T-helper 22 cell (primary cell): ENCODE measurements around the gene ABLIM3.
"Not testable (repeated sequence)": the region's sequence is repeated elsewhere in the genome, so short reads cannot be mapped to it uniquely, and the experiment has no call there.

Experiments
- DNase-seq: peaks from one replicate; pipeline ENCODE4 v3.0.0-alpha.2; 2020; ENCODE audit warnings: low read depth

Gene ABLIM3

GRCh38 chr5:149157330-149157729 is 16.0 kb downstream of the ABLIM3 start:
- no peak for DNase-seq

GRCh38 chr5:149160291-149160787 is 19.0 kb downstream of the ABLIM3 start:
- DNase-seq = no peak

DNA sequence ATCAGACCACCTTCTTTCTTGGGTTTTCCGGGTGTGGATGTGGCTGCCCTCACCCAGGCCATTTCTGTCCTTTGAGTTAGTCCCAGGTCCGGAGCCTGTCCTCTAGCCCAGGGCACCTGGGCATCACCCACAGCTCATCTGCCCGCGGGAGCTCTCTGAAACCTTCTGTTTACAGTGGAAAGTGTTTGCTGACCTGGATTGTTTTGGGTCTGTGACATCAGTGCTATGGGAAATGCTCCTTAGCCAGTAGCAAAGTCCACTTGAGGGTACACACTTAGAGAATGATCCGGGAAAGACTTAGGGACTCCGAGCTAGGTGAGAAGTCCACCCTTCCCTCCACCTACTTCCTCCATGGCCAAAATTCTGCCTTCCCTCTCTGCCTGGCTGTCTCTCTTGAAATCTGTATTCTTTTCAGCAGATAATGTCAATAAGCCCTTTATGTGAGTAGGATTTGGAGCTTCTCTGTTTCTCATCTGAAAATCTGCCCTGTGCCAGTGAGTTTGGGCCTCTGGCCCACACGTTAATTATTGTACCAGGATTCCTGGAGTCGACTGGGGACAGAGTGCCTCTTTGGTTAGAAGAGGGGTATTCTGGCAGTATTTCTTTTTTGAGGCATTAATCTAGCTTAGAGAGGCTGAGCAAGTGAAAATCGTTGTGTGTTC is 19.9 kb downstream of the ABLIM3 start:
- DNase-seq = no peak

DNA sequence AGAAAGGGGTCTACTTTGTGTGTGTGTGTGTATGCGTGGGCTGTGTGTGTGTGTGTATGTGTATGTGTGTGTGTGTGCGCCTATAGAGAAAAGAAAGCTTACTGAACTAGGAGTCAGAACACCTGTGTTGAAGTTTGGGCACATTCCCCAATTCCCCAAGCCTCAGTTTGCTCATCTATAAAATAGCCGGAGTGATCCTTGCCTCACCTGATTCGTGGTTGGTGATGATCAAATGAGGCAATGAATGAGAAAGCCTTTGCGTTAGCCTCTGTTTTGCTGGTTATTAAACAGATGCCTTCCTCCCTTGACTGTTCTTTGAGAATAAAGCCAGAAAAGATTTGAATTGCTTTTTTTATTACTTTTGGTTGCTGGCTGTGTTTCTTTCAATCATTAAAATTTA is 20.6 kb downstream of the ABLIM3 start:
- no peak for DNase-seq

GRCh38 chr5:149162401-149163084 is 21.2 kb downstream of the ABLIM3 start:
- DNase-seq = no peak

DNA sequence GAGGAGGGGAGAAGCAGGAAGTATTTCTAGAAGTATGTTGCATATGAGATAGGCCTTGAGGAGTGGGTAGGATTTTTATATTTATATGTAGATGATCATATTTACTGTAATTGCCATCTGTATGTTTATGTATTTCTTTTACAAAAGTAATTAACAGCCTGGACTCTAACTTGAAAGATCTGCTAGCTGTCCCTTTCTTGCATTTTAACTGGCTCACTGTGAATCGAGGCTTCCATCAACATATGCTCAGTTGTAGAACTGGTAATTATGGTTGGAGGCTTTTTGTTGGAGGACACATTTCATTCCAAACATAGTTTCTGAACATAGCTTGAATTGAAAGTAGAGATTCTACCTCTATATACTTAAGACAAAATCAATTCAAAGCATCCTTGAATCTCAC is 23.4 kb downstream of the ABLIM3 start:
- DNase-seq = no peak

DNA sequence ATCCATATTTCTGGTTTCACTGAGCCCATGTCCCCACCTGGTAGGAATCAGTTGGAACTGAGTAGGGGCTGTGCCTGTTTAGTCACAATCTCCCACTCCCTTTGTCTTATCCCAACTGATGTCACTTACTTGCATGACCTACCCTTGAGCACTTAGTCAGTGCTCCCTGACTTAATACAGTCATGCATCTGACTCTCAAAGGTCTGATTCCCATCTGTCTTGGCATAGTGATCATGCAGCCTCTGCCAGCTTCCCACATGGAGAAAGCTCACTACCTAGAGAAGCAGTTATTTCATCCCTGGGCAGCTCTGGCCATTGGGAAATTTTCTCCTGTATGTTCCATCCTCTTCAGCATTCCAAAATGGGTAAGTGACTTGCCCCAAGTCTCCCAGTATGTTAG is 24.8 kb downstream of the ABLIM3 start:
- DNase-seq = no peak

DNA sequence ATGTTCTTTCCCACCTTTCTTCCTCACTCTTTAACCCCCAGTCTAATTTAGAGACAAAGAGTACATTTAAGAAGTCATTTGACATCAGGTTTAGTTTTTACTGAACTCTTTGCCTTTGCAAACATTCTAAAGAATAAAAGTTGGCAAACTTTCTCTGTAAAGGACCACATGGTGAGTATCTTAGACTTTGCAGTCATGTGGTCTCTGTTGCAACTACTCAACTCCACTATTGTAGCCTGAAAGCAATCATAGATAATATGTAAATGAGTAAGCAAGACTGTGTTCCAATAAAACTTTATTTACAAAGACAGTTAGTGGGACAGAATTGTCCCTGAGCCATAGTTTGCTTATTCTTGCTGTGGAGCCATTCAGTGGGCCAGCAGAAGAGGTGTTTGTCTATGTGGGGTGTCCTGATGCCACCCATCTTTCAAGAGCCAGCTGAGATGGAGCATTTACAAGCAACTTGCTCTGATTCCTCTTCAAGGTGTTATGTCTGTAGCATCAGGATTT is 25.4 kb downstream of the ABLIM3 start:
- DNase-seq = no peak

- DNase-seq = no peak
These were observed 27.1 kb downstream of the ABLIM3 start for GRCh38 chr5:149168276-149168906.

DNA sequence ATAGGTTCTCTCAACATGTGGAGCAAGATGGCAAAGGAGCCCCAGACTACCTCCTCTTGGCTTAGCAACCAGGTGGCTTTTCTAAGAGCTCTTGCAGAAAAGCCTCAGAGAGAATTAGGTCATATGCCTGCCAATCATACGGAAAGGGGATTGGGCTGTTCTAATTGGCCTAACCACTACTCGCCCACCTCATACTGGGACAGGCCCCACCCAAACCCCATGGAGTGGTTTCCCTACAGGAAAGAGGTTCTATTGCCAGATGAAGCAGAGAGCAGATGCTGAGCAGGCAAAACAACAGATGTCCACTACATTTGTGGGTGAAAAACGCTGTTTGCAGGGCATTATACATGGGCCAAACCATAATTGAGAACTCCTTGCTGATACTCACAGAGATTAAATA is 29.0 kb downstream of the ABLIM3 start:
- DNase-seq = no peak

DNA sequence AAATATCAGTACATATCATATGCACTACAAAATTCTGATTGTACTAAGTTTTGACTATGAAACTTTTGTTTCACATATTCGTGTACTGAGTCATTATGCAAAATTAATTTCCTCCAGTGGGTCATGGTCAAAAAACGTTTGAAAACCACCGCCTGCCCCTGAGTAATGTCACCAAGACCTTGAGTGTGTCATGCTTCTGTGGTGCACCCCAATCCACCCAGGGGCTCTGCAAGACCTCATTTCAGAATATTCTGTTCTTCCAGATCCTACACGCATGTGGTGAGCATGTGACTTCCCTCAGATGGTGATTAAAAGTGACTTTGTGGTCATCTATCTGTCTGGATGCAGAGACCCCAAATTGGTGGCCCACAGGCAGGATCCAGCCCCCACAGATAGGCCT is 31.0 kb downstream of the ABLIM3 start:
- no peak for DNase-seq

DNA sequence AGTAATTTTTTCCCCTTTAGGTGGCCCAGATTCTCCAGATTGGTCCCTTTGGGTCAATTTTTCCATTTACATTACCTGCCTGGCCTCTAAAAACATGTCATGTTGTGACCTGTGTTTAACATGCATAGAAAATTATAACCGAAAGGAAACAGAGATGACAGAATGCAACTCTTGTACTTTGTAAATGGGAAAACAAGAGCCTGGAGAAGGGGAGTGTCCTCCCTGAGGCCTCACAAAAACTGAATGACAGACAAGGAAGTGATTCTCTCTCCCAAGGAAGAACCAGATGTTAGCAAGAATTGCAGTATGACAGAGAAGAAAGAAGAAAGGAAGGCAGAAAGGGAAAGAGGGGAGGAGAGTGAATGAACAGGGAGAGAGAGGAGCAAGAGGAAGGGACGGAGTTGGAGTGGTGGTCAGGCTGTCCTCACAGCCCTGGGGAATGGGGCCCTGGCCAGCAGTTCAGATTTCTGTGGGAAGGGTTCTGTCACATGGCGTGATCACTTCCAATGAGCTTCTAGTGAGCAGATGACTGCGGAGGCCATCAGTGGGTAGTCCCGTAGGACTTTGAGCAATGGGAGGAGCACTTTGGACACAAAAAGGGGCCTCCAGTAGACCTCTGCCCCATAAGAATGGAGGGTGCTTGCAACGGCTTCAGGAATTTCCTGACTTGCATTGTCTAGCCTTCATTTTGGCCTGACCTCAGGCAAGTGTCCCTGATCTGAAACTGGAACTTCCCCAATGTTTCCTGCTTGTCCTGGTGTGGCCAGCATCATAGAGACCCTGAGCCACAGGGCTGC is 31.6 kb downstream of the ABLIM3 start:
- DNase-seq = no peak

- no peak for DNase-seq
These were observed 33.5 kb downstream of the ABLIM3 start for GRCh38 chr5:149174847-149175234.

DNA sequence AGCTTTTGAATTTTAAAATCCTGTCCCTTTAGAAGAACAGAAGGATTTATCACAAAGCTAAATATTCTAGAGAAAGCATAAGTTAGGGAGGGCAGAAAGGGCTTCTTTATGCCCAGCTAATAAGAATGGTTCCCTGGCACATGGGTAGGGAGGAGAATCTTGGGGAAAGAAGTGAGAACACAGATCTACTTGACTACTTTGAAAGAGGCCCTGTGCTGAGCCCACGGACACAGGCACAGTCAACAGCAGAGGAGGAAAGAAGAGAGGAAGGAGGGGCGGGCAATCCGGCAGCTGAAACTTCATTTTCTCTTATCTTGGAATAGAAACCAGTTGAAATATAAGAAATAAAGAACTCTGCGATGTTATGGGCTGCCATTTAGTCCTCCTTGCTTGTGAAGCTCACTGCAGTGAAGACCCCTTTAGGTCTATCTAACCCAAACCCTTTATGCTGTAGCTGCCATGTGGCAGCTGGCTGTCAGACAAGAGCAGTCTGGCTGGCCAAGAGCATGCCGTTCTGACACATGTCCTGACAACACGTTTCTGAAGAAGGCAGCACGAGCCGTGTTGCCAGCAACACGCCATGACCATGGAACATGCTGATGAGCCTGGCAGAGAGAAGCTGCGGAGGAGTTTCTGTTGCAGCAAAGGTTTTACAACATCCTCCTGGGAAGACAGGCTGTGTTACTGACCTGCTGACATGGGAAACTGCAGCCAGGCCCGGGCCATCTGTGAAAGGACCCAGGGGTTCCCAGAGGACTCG is 34.2 kb downstream of the ABLIM3 start:
- no peak for DNase-seq

GRCh38 chr5:149177339-149177843 is 36.1 kb downstream of the ABLIM3 start:
- DNase-seq = no peak

DNA sequence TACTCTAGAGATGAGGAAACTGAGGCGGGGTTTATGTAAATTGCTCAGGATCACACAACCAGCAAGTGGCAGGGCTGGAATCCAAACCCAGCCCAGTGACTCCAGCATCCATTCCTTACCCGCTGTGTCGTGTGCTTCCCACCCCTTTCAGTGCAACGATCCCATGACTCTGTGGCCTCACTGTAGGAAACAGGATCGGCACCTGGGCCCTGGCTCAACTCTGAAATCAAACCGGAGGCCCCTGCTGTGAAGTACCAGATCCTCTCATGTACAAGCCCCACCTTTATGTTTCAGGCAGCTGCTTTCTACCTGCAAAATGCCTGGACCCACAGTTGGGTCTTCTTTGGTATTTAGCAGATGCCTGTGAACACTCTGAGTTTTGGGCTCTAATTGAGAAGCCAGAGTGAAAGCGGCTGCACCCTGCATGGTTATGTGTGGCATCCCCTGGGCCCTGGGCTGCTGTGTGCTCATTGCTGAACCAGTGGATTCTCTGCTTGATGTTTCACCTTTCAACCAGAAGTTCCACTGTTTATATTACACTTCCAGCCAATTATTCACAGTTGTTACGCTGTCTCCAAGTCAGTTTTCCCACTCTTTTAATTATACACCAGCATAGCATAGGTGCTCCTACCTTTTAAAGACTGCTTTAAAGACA is 36.7 kb downstream of the ABLIM3 start:
- no peak for DNase-seq

DNA sequence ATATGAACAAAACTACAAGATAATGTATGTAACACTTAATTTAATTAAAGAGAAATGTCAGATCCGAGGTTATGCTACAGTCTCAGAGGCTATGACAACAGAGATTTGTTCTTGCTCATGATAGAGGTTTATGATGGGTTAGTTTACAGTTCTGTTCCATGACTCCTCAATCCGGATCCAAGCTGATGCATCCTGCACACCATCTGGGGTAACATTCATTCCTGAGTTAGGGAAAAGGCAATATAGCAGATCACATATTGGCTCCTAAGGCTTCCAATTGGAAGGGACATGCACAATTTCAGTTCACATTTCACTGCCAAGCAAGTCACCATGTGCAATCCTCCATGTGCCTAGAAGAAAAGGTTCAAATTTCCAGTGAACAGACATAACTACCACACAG is 40.4 kb downstream of the ABLIM3 start:
- DNase-seq = no peak

- DNase-seq = no peak
These were observed 40.9 kb downstream of the ABLIM3 start for GRCh38 chr5:149182241-149182640.

GRCh38 chr5:149185067-149185466 is 43.8 kb downstream of the ABLIM3 start:
- no peak for DNase-seq

GRCh38 chr5:149186506-149186905 is 45.2 kb downstream of the ABLIM3 start:
- DNase-seq = no peak

DNA sequence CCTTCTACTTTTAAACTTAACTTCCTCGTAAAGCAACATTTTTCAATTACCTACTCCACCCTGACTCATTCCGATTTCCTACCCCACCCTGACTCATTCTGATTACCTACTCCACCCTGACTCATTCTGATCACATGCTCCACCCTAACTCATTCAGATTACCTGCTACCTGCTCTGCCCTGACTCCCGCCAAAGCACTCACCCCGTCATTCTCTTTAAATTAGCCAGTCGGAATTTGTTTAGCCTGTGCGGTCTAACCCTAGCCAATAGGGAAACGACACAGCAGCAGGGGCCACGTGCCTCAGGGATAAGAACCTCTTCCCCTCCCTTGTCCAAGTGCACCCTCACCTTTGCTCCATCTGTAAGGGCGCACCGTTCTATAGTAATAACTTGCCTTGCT is 46.3 kb downstream of the ABLIM3 start:
- DNase-seq = not testable (repeated sequence)
